Hepatocyte (in vitro differentiated cells): Measurements from ENCODE around the gene PCED1A. TPM values are rescaled to one million over a fixed set of nuclear protein-coding genes. Genes with fewer than 3 reads are reported as not detected.

ENCODE experiments used
- DNase-seq: peaks from one replicate; pipeline ENCODE4 v3.0.0-alpha.2; 2016; ENCODE audit warnings: low spot score
- H2AFZ ChIP-seq: fragments of 200-600 bp; sonication (generic); 2 replicates; pipeline ENCODE4 v1.6.0; 2016; ENCODE audit warnings: antibody characterized with exemption, mild to moderate bottlenecking
- H3K27ac ChIP-seq: fragments of 200-600 bp; sonication (generic); 2 replicates; pipeline ENCODE4 v1.5.1; 2016; ENCODE audit warnings: mild to moderate bottlenecking
- H3K27me3 ChIP-seq: fragments of 200-600 bp; sonication (generic); 2 replicates; pipeline ENCODE4 v1.6.1; 2016
- H3K36me3 ChIP-seq: fragments of 200-600 bp; sonication (generic); replicated peaks from 2 replicates; pipeline ENCODE4 v1.5.1; 2016; ENCODE audit warnings: low read depth; ENCODE audit not compliant: insufficient read depth
- H3K4me1 ChIP-seq: fragments of 200-600 bp; sonication (generic); 2 replicates; pipeline ENCODE4 v1.5.1; 2016; ENCODE audit warnings: mild to moderate bottlenecking, moderate library complexity; ENCODE audit not compliant: insufficient read depth
- H3K4me2 ChIP-seq: fragments of 200-600 bp; sonication (generic); 2 replicates; pipeline ENCODE4 v1.6.0; 2016
- H3K4me3 ChIP-seq: fragments of 200-600 bp; sonication (generic); 2 replicates; pipeline ENCODE4 v1.5.1; 2016; ENCODE audit warnings: mild to moderate bottlenecking
- H3K79me2 ChIP-seq: fragments of 200-600 bp; sonication (generic); 2 replicates; pipeline ENCODE4 v1.6.0; 2017; ENCODE audit warnings: mild to moderate bottlenecking
- H3K9me2 ChIP-seq: fragments of 200-600 bp; sonication (generic); replicated peaks from 2 replicates; pipeline ENCODE4 v1.6.0; 2017; ENCODE audit warnings: mild to moderate bottlenecking; ENCODE audit not compliant: insufficient read depth
- H3K9me3 ChIP-seq: fragments of 200-600 bp; sonication (generic); 2 replicates; pipeline ENCODE4 v1.5.1; 2016; ENCODE audit warnings: low read depth, mild to moderate bottlenecking
- H4K20me1 ChIP-seq: fragments of 200-600 bp; sonication (generic); 2 replicates; pipeline ENCODE4 v1.6.0; 2016; ENCODE audit warnings: mild to moderate bottlenecking; ENCODE audit not compliant: insufficient read depth, poor library complexity, severe bottlenecking
- EZH2 ChIP-seq: fragments of 200-600 bp; sonication (generic); IDR thresholded peaks from 2 replicates; pipeline ENCODE4 v1.6.1; 2016; ENCODE audit warnings: antibody characterized with exemption, mild to moderate bottlenecking, borderline replicate concordance
- EZH2phosphoT487 ChIP-seq: fragments of 200-600 bp; sonication (generic); IDR thresholded peaks from one replicate; pipeline ENCODE4 v1.6.1; 2018; ENCODE audit warnings: antibody characterized with exemption, mild to moderate bottlenecking, low read depth, moderate library complexity; ENCODE audit not compliant: unreplicated experiment, severe bottlenecking
- WGBS: methylation state at CpG from one replicate; pipeline ENCODE4 v1.1.6; 2016; ENCODE audit warnings: low lambda C conversion rate; ENCODE audit errors: missing lambda C conversion rate; 5-methylcytosine and 5-hydroxymethylcytosine counted together
- polyA plus RNA-seq: library from polyadenylated mRNA; unstranded; fragments of >200 nt; fragmentation: Nextera tagmentation; extraction: Ambion mirVana; gene quantifications from 2 replicates; pipeline ENCODE4 v1.2.1, GENCODE V29; 2016
- total RNA-seq: library from RNA; depleted of rRNA; stranded (reverse); fragments of >200 nt; gene quantifications from 2 replicates; pipeline ENCODE4 v1.2.3, GENCODE V29; 2014
- TF ChIP-seq, protein P1 (sequence below): fragments of 200-600 bp; sonication (generic); IDR thresholded peaks from 2 replicates; pipeline ENCODE4 v1.5.1; 2016; ENCODE audit warnings: antibody characterized with exemption, mild to moderate bottlenecking; ENCODE audit not compliant: poor library complexity

PCED1A gene
- total and polyA plus RNA-seq, 2 experiments from 2014 or later: 41.2 to 43.0 TPM

DNA sequence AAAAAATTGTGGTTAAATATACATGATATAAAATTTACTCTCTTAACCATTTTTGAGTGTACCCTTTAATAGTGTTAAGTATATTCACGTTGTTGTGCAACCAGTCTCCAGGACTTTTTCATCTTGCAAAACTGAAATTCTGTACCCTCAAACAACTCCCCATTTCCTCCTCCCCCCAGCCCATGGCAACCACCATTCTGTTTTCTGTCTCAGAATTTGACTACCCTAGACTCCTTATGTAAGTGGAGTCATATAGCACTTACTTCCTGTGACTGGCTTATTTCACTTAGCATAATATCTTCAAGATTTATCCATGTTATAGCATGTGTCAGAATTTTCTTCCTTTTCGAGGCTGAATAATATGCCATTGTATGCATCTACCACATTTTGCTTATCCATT is 5.2 kb upstream of the PCED1A start:
- peaks cover 22% of the 10 kb centered on the region for H3K79me2 ChIP-seq
- H3K4me2 ChIP-seq: no peak overlapping the region
- TF ChIP-seq, protein P1, sequence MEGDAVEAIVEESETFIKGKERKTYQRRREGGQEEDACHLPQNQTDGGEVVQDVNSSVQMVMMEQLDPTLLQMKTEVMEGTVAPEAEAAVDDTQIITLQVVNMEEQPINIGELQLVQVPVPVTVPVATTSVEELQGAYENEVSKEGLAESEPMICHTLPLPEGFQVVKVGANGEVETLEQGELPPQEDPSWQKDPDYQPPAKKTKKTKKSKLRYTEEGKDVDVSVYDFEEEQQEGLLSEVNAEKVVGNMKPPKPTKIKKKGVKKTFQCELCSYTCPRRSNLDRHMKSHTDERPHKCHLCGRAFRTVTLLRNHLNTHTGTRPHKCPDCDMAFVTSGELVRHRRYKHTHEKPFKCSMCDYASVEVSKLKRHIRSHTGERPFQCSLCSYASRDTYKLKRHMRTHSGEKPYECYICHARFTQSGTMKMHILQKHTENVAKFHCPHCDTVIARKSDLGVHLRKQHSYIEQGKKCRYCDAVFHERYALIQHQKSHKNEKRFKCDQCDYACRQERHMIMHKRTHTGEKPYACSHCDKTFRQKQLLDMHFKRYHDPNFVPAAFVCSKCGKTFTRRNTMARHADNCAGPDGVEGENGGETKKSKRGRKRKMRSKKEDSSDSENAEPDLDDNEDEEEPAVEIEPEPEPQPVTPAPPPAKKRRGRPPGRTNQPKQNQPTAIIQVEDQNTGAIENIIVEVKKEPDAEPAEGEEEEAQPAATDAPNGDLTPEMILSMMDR: no peak
- TF ChIP-seq EZH2phosphoT487 (no peak), EZH2 (no peak)
- H3K36me3 ChIP-seq: no peaks in the 10 kb centered on the region
- H4K20me1 ChIP-seq: no peaks in the 10 kb centered on the region
- peaks cover 4% of the 10 kb centered on the region for H3K4me1 ChIP-seq
- no peaks in the 10 kb centered on the region for H3K9me2 ChIP-seq
- H3K27ac ChIP-seq: no peak overlapping the region
- DNase-seq: no peak
- H2AFZ ChIP-seq: no peak overlapping the region
- no peak overlapping the region for H3K4me3 ChIP-seq
- H3K9me3 ChIP-seq: no peaks in the 10 kb centered on the region
- H3K27me3 ChIP-seq: no peaks in the 10 kb centered on the region
- WGBS: 95% methylated on average over 2 of the region's 2 CpGs

- peaks cover 15% of the 10 kb centered on the region for H3K4me1 ChIP-seq
- peak overlapping the region; percentile 99 for H3K4me2 ChIP-seq
- H3K9me3 ChIP-seq: no peaks in the 10 kb centered on the region
- no peaks in the 10 kb centered on the region for H3K36me3 ChIP-seq
- peak overlapping the region; percentile 100 for H2AFZ ChIP-seq
- peak overlapping the region; percentile 98 for H3K4me3 ChIP-seq
- peak overlapping the region; percentile 97 for H3K27ac ChIP-seq
- peaks cover 35% of the 10 kb centered on the region for H3K79me2 ChIP-seq
- no peaks in the 10 kb centered on the region for H4K20me1 ChIP-seq
- no peaks in the 10 kb centered on the region for H3K9me2 ChIP-seq
- no peaks in the 10 kb centered on the region for H3K27me3 ChIP-seq
- DNase-seq: peak; percentile 70
- TF ChIP-seq EZH2phosphoT487: no peak
- TF ChIP-seq EZH2: no peak
- TF ChIP-seq, protein P1: no peak
- WGBS: 5% methylated on average over 27 of the region's 33 CpGs
Measured at GRCh38 chr20:2840967-2841531, 594 bp upstream of the PCED1A start.

DNA sequence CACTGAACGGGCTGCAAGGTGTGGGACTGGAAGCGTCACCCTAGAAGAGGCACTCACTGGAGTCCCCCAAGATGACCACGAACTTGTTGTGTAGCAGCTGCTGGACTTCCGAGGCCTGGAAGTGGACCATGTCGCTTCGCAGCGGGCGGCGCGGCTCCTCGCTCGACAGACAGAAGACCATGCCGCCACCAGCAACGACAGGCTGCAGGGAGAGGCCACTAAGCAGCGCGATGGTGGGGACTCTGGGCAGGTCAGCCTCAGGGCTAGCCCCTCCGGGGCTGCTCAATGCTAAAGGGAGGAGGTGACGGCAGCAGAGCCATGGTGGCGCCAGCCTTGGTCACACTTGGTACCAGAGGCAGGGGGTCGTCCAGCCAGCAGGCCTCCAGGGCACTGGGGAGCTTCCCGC is 720 bp downstream of the PCED1A start:
- peak overlapping the region; percentile 99 for H3K4me2 ChIP-seq
- H4K20me1 ChIP-seq: no peaks in the 10 kb centered on the region
- H3K36me3 ChIP-seq: no peaks in the 10 kb centered on the region
- 94% methylated on average over 20 of the region's 21 CpGs for WGBS
- no peak overlapping the region for H3K27ac ChIP-seq
- H2AFZ ChIP-seq: peak overlapping the region; percentile 100
- peak overlapping the region; percentile 98 for H3K4me3 ChIP-seq
- no peaks in the 10 kb centered on the region for H3K27me3 ChIP-seq
- H3K79me2 ChIP-seq: peaks cover 35% of the 10 kb centered on the region
- TF ChIP-seq EZH2: no peak
- no peaks in the 10 kb centered on the region for H3K9me3 ChIP-seq
- peaks cover 15% of the 10 kb centered on the region for H3K4me1 ChIP-seq
- no peak for DNase-seq
- no peaks in the 10 kb centered on the region for H3K9me2 ChIP-seq

- Histone ChIP-seq H3K27me3 (no peaks in the 10 kb centered on the region), H3K9me3 (no peaks in the 10 kb centered on the region), H4K20me1 (no peaks in the 10 kb centered on the region), H3K36me3 (no peaks in the 10 kb centered on the region), H3K4me1 (peaks cover 15% of the 10 kb centered on the region), H3K4me3 (no peak overlapping the region), H3K27ac (no peak overlapping the region), H3K79me2 (peaks cover 35% of the 10 kb centered on the region), H3K4me2 (peak overlapping the region; percentile 99), H3K9me2 (no peaks in the 10 kb centered on the region), H2AFZ (no peak overlapping the region)
- TF ChIP-seq EZH2 (no peak), EZH2phosphoT487 (no peak)
- TF ChIP-seq, protein P1: no peak
- WGBS: 95% methylated on average over 15 of the region's 15 CpGs
- DNase-seq: no peak
Measured at GRCh38 chr20:2838847-2839671, 1.4 kb downstream of the PCED1A start.
